Activated CD8-positive, alpha-beta memory T cell treated with anti-CD3 and anti-CD28 coated beads, Interleukin-2, amount 50 U/mL, for 1 hour (primary cell): ENCODE results near the gene FHL1.

ENCODE experiments used
- DNase-seq: peaks from one replicate; pipeline ENCODE4 v3.0.0-alpha.2; 2020; ENCODE audit errors: extremely low read depth

FHL1 gene

GRCh38 chrX:136251041-136251991 lies 104.0 kb downstream of the FHL1 start, which contains the start of gene MAP7D3:
Gene MAP7D3, minus strand, starts transcription at chrX:136251400. Its CDS starts 42 bp downstream, at chrX:136251358.
- peak; percentile 29 for DNase-seq

GRCh38 chrX:136255541-136255940 lies 108.2 kb downstream of the FHL1 start:
- no peak for DNase-seq

GRCh38 chrX:136256026-136256425 lies 108.7 kb downstream of the FHL1 start:
- DNase-seq = no peak

GRCh38 chrX:136258951-136259350 lies 111.6 kb downstream of the FHL1 start:
- no peak for DNase-seq

- no peak for DNase-seq
Observed at GRCh38 chrX:136259543-136259942, 112.2 kb downstream of the FHL1 start.

GRCh38 chrX:136260776-136261175 lies 113.4 kb downstream of the FHL1 start:
- DNase-seq = no peak
